ENCODE results near the gene AMZ1.

DNA sequence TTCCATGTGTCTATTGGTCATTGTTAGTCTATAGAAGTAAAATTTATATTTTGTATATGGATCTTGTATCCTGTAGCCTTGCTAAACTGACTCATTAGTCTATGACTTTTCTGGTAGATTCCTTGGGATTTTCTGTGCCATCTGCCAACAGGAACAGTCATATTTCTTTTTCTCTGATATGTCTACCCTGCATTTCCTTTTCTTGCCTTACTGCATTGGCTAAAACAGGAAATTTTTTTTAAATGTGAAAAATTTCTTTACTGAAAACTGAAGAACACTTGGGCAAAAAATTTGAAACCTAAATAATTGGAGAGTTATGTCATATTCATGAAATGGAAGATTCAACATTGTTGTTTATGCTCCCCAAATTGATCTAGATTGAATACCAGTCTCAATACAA, 67.5 kb downstream of the AMZ1 start:
- TF ChIP-seq EZH2phosphoT487 (IDR thresholded peaks at IDR 0.05; ENCODE audit: low read depth, severe bottlenecking, unreplicated experiment) = no peak
- TF ChIP-seq, protein P1, sequence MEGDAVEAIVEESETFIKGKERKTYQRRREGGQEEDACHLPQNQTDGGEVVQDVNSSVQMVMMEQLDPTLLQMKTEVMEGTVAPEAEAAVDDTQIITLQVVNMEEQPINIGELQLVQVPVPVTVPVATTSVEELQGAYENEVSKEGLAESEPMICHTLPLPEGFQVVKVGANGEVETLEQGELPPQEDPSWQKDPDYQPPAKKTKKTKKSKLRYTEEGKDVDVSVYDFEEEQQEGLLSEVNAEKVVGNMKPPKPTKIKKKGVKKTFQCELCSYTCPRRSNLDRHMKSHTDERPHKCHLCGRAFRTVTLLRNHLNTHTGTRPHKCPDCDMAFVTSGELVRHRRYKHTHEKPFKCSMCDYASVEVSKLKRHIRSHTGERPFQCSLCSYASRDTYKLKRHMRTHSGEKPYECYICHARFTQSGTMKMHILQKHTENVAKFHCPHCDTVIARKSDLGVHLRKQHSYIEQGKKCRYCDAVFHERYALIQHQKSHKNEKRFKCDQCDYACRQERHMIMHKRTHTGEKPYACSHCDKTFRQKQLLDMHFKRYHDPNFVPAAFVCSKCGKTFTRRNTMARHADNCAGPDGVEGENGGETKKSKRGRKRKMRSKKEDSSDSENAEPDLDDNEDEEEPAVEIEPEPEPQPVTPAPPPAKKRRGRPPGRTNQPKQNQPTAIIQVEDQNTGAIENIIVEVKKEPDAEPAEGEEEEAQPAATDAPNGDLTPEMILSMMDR (IDR thresholded peaks at IDR 0.05; ENCODE audit: poor library complexity) = no peak

Measured in hepatocyte (in vitro differentiated cells).